T-helper 9 cell (primary cell): ENCODE measurements around the gene GPR155.

Experiments used
- DNase-seq: peaks from one replicate; pipeline ENCODE4 v3.0.0-alpha.2; 2020
- total RNA-seq, 2 donors: gene quantifications; one replicate each; lab custom pipeline; 2026; lab: John Stamatoyannopoulos, UW

GPR155 gene, protein sequence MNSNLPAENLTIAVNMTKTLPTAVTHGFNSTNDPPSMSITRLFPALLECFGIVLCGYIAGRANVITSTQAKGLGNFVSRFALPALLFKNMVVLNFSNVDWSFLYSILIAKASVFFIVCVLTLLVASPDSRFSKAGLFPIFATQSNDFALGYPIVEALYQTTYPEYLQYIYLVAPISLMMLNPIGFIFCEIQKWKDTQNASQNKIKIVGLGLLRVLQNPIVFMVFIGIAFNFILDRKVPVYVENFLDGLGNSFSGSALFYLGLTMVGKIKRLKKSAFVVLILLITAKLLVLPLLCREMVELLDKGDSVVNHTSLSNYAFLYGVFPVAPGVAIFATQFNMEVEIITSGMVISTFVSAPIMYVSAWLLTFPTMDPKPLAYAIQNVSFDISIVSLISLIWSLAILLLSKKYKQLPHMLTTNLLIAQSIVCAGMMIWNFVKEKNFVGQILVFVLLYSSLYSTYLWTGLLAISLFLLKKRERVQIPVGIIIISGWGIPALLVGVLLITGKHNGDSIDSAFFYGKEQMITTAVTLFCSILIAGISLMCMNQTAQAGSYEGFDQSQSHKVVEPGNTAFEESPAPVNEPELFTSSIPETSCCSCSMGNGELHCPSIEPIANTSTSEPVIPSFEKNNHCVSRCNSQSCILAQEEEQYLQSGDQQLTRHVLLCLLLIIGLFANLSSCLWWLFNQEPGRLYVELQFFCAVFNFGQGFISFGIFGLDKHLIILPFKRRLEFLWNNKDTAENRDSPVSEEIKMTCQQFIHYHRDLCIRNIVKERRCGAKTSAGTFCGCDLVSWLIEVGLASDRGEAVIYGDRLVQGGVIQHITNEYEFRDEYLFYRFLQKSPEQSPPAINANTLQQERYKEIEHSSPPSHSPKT
- total RNA-seq: 29.7 to 41.5 reads per million in 2 donors

DNA sequence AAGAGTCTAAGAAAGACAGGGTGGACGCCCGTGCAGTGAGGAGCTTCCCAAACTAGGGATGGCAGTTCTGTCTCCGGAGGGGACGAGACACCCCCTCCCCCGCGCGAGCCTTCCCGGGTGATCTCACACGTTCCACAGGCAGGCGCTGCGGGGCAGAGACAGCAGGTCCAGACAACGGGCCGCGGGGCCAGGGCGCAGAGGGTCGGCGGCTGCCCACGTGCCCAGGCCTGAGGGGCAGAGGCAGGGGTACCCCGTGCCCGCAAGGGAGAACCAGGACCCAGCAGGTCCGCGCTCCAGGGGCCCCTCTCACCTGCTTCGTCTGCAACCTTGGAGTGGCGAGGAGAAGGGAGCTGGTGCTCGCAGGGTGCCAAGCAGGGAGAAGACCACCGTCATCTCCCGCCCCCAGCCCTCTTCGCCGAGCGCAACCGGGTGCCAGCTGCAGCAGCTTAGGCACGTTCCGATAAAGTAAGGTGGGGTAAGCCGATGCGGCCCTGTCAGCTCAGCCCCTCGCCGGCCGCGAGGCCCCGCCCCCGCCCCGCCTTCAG lies at the start of gene GPR155:
TSS of gene GPR155 (minus strand) at position 467 of the 545 bp plus-strand sequence. CDS start 5,073 bp downstream, outside the sequence.
- DNase-seq: peak; percentile 35

DNA sequence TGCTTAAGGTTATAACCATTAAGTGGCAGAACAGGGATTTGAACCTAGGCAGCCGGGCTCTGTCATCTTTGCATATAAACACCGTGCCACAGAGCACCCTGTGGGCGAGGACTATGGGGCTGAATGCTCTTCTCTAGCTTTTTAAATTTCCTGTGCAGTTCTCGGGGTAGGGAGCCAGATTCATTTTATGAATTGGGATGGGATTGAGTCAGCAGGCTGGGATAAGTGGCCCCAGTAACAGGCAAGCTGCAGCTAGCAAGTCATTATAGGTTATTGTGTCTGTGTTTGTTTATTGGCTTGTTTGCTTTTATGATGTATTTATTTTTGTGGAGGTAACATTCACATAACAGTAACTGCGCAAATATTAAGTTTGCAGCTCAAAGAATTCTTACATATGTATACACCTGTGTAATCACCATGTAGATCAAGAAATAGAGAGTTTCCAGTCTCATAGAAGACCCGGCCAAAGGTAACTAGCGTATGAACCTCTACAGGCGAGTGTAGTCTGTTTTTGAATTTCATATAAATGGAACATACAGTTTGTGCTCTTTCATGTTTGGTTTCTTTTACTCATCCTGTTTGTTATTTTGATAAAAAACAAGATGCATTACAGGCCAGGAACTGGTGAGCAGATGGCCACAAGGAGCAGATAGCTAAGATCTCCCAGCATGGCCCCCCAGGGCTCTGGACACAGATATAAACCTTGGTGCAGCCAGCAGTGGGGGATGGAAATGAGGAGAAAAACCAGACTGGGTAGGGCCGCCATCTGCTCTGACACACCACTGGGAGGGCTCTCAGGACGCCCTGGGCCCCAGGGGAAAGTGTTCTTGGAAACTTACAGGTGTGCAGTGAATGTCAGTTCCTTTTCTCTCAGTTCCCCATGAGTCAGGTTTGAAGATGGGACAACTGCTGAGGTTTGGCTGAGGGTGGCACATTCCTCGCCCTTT lies 49.2 kb upstream of the GPR155 start:
- DNase-seq: no peak

DNA sequence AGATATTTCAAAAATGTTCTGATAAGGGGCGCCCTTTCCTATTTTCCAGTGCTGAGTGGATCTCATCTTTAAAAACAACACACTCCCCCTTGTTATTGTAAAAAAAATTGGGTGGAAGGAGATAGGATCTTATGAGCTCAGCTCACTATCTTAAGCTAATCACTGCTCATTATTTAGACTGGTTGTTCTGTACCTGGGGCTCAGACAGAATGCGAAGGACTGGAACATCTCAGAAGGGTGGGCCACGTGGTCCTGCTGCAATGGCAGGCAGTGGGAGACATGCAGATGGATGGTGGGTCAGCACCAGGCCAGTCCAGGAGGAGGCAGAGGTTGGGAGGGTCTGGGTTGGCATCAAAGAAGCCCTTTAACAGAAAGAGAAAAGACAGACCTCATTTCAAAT lies 48.3 kb upstream of the GPR155 start:
- DNase-seq: no peak

DNA sequence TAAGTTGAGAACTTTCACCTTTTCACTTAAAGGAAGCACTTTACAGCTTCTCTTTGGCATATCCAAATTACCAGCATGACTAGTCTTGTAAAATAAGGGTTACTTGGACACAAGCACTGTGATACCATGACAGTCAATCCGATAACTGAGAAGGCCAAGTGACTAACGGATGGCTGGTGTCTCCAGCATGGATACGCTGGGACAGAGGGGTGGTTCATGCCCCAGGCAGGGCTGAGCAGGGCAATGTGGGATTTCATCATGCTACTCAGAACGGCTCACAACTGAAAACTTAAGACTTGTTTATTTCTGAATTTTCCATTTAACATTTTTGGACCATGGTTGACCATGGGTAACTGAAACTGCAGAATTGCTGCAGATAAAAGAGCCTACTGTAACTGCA lies 43.1 kb upstream of the GPR155 start:
- DNase-seq: no peak

DNA sequence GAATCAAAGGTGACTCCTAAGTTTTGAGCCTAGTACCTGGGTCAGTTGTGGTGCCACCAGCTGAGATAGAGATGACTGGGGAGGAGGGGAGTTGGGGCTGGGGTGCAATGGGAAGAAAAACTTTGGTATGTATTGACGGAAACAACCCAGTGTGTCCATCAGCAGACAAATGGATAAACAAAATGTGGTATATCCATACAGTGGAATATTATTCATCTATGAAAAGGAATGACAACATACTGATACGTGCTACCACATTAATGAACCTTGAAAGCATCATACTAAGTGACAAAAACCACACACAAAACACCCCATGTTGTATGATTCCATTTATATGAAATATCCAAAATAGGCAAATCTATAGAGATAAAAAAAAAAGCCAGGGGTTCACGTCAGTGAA lies 41.1 kb upstream of the GPR155 start:
- DNase-seq: no peak

DNA sequence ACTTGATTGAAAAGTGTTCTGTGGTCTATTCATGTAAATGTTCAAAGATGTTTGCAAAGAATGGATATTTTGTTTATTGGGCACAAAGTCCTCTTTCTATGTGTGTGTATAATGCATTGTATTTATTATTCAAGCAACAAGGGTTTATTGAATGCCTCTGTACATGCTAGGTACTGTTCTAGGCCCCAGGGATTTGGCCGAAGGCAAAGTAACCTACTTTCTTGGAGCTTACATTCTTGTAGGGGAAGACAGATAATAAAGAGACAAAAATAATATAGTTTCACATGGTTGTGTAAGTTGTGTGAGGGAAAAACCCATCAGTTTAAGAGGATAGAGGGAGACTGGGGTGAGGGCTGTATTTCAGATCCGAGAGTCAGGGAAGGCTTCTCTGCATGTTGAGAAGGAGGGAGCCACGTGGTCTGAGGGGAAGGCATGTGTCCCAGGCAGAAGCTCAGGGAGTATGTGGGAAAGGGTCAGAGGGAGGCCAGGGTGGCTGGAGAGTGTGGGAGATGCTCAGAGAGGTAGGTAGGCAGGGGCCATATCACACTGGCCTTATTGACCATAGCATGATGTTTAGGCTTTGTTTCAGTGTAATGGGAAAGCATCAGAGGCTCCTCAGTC lies 40.4 kb upstream of the GPR155 start:
- DNase-seq: no peak

DNA sequence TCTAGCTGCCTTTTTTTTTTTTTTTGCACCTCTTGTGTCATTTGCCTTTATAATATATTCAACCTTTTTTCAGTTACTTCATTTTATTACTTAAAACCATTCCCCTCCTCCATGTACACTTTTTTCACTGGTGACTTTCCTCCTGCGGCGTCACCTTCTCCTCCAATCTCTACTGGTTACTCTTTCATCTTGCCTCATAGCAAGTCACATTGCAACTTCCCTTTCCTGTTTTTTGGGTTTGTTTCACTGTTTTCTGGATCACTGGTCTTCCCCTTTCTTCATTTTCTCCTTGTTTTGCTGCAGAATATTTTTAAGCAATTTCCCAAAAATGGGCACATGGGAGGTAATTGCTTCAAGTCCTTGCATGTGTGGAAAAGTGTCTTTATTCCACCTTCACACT lies 37.7 kb upstream of the GPR155 start:
- no peak for DNase-seq

DNA sequence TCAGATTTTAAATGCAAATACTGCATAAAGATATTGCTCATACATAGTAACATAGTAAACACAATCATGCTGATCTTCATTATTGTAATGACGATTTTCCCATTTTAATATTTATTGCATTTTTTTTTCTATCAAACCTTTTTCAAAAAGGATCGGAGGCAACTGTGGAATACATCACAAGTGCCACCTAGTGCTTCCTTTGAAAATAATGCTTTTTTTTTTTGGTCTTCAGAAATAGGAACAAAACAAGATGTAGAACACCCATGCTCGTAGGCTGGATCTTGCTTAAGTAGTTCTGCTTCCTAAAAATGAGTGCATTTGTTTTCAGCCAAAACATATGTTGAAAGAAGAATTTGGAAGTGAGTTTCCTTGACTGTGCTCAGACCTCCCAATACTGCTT lies 35.7 kb upstream of the GPR155 start:
- no peak for DNase-seq

DNA sequence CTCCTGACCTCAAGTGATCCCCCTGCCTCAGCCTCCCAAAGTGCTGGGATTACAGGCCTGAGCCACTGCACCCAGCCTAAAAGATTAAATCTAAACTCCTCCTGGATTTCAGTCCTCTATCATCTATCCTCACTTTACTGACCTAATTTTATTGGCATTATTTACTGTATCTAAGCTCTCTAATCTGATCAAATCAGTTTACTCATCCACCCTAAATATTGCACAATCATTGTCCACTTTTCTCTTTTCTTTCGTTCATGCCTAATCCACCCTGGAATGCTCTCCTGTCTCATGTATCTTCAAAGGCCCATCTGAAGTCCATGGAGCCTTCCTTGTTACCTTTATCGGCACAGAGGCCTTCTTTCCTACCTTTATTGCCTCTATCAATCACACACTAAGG lies 31.6 kb upstream of the GPR155 start:
- no peak for DNase-seq

DNA sequence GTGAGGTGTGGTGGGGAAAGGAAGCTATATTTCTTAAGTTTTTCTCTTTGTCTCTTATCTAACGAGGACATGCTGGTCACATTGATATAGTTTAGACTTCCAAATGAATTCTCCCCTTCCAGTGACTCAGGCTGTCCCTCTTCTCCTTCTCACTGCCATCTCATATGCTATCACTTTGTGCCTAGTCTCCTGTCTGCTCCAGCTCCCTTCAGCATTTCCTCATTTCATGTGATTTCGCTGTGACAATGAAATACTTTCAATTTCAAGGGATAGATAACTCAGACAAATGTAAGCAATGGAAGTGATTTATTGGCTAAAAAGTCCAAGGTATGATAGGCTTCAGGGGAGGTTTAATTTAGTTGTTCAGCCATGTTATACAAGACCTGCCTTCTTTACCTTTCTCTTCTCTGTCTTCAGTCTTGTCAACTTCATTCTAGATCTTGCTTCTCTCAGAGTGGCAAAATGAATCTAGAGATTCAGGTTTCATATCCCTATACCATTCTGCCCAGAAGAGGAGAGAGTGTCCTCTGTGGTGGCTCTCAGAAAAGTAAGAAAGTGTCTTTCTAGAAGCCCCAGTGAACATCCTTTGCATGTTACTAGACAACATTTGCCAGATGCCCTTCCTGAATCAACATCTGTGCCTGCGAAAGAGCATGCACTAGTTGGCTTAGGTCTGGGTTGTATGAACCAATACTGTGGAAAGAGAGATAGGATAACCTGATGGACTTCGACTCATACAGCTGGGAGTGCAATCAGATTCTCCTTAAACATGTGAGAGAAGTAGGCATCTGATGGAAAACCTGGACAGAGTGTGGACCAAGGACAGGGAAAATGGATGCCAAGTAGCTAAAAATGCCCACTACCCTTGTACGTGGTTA lies 29.9 kb upstream of the GPR155 start:
- DNase-seq: no peak

DNA sequence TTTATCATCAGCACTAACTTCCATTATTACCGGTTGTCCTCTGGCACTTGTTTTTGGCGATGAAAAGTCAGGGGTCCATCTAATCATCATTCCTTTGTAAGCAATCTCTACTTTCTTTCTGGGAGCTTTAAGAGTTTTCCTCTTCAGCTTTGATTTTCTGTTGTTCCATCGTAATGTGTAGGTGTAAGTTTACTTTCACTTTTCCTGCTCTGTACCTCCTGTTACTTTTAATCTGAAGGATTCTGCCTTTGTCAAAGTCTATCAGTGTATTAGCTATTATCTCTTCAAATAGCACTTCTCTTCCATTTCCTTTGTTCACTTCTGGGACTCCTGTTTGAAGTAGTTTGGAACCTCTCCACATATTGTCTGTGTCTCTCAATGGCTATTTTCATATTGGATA lies 25.5 kb upstream of the GPR155 start:
- DNase-seq: no peak

DNA sequence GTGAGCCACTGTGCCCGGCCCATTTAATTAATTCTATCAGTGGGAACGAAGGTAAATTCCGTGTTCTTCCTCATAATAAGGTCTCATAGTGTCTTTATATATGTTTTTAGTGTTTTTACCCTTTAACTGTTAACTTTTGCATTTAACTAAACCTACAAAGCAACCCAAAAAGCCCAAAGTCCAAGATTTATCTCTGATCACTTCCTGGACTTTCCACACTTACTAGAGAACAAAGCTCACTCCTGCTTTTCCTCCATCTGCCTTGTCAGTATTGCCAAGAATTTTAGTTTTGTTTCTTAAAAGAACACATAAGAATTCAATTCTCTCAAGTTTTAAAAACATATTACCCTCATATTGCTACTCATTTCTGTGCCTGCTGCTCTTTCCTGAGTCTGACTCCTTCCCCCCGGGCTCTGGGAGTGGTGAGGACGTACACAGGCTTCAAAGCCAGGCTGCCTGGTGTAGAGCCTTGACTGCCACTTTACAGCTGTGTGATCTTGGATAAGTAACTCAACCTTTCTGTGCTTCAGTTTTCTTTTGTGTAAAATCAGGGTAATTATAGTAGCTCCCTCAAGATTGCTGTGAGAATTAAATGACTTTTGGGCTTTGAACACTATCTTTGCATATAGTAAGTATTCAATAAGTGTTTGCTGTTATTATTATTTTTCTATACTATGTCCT lies 24.9 kb upstream of the GPR155 start:
- DNase-seq: no peak

DNA sequence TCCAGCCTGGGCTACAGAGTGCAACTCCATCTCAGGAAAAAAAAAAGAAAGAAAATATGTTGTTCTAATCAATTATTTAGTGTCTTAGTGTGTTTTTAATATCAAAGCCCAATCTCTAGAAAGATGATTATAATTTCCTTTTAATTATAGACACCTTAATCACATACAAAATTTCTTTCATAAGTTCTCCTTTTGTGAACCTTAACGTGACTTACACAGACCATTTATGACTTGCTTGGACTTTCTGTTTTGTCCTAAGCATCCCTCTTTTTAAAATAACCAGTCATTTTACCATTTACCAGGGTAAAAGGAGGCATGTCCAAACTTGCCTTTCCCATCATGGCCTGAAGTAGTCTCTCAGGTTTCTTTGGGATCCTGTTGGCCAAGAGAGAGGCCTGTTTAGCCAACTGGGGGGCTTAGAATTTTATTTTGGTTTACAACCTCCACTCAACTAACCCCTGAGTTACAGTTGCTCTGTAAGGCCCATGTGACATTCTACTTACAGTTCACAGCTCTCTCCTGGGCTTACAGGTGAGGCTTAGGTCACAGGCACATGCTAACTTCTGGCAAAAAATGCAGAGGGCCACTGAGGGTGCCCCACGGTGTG lies 23.9 kb upstream of the GPR155 start:
- no peak for DNase-seq

DNA sequence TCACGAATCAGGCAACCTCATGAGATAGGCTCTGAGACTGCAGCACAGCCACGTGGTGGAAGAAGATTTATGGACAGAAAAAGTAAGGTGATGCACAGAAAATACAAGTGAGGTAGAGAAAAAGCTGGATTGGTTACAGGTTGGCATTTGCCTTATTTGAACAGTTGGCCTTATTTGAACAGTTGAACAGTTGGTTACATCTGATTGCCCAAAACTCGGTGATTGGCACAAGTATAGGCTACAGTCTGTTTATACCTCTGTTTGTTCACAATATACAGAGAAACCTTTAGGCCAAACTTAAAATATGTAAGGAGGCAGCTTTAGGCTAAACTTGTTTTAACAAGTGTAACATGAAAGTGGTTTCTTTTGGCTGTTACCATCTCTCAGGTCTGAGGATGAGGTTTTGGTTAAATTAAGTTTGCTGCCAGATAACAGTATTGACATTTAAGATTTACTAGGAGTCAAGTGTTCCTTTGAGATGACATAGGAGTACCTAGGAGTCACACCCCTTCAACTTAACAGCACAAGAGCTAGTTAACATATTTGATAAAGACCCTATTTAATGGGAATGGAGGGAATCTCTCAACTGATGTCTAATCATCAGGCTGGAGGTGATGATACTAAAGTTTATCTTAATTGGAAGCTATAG lies 16.5 kb upstream of the GPR155 start:
- no peak for DNase-seq

DNA sequence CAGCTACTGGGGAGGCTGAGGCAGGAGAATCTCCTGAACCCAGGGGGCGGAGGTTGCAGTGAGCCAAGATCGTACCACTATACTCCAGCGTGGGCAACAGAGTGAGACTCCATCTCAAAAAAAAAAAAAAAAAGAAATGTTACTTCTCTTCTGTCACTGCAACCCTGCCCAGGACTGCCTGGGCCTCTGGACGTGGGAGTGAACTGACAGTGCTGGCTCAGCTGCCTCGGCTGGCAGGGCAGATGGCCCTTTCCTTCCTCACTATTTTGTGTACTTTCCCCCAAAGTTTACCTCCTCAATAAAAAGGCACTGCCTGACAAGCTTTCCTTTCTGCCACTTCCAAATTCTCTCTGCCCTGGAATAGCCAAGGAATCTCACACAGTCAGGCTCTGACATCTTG lies 12.5 kb upstream of the GPR155 start:
- no peak for DNase-seq

DNA sequence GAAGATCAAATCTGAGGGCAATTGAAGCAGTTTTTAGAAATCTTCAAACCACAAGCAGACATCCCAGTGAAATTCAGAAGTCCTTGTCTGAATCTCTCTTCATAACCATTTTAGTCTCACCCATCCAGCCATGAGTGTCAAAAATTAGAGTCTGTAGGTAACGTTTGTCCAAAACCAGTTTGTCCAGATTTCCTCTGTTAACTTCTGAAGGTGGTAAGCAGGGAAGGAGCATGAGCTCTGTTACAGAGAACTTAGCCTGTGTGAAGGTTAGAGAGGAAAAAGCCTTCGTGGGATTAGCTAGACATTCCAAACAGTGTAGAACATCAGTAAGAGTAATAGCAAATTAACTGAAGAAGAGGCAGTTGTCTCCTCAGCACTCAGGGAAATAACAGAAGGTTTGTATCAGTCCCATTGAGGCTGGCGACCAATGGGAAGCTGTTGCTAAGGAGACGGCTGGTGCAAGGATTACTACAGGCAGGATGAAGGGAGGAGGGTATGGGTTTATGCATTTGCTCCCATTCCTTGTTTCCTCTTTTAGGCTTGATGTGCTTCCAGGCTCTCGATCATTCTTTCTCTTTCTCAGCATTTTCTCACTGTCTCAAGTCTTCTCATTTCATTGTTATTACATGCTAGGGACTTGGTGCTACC lies 8.7 kb upstream of the GPR155 start:
- no peak for DNase-seq

DNA sequence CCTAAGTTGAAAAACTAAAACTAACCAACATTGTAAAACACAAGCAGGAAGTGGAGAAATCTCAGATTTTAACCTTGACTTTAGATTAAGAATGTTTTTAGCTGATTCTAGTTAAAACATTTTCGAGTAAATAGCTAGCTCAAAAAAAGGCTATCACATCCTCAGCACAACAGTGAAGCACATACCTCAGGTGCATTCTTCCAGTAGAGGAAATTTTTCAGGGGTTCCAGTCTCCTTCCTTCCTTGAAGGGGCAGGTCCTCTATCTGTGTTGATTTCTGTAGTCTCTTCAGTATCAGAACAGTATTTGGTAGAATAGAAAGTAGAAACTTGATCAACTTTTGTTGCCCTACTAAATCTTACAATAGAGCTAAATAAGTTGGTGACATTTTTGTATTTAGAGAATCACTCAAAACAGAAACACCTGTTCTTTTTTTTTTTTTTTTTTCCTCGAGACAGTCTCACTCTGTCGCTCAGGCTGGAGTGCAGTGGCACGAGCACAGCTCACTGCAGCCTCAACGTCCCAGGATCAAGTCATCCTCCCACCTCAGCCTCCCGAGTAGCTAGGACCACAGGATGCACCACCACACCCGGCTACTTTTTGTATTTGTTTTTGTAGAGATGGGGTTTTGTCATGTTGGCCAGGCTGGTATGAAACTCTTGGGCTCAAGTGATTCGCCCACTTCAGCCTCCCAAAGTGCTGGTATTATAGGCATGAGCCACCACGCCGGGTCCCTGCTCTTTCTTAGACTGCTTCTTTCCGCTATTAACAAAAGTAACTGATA lies 6.9 kb upstream of the GPR155 start:
- no peak for DNase-seq

DNA sequence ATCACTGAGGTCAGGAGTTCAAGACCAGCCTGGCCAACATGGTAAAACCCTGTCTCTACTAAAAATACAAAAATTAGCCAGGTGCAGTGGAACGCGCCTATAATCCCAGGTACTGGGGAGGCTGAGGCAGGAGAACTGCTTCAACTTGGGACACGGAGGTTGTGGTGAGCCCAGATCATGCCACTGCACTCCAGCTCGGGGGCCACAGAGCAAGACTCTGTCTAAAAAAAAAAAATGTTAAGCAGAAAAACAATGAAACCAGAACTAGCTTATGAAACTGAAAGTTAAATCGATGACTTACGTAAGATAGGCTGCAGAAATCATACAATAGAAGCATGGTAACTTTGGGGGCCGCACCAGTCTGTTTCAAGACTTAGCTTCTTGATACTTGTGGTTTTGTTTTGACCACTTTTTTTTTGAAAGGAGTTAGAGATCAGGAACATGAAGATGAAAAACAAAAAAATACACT lies 6.2 kb upstream of the GPR155 start:
- DNase-seq: peak; percentile 21
